NCI-H345 (cell line): ENCODE measurements around the gene RALGPS1.

Experiments
- DNase-seq: peaks from one replicate; lab custom pipeline; 2025; lab: John Stamatoyannopoulos, UW

RALGPS1 gene

DNA sequence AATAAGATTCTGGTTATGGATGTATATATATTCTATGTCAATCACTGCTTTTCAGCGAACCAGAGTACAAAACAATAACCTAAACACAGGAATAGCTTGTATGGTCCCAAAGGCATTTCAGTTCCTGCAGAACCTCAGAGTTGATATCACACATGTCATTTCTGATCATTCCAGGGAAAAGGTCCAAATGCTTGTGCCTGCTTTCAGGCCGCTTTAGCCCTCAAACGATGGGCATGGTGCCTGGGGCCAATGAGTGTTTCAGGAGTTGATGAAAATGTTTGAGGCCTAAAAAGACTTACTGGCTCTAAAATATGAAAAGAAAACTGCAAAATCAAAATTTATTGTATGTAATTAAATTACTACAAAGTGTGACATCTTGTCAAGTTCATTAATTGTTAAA, 185.1 kb downstream of the RALGPS1 start:
- DNase-seq, result no peak

DNA sequence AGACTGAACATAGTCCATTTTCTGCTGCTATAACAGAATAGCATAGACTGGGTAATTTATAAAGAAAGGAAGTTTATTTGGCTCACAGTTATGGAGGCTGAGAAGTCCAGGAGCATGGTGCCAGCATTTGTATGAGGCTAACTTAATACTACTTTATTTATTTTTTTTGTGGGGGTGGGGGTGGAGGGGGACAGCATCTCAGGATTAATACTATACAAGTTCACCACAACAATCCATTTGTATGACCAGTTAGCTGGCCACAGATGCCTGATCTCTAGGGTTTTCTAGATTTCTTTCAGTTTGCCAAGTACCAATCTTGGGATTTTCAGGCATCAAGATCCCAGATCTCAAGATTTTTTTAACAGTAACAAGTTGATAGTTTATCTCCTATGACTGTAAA, 187.6 kb downstream of the RALGPS1 start:
- no peak for DNase-seq

DNA sequence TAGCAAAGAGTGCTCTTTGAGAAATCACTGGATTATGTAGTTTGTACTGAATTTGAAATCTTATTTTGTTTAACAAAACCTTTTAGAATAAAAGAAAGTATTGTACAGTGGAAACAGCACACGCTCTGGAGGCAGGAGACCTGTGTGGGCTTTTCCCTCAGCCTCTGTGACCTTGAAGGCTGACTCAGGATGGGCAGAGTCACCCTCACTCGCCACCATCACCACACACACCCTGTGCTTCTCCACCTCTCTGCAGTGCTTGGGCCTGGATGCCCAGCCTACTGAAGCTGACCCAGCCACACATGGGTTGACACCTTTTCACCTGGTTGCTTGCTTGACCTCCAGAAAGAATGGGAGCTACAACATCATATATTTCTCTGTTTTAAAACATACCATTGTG, 188.2 kb downstream of the RALGPS1 start:
- no peak for DNase-seq

DNA sequence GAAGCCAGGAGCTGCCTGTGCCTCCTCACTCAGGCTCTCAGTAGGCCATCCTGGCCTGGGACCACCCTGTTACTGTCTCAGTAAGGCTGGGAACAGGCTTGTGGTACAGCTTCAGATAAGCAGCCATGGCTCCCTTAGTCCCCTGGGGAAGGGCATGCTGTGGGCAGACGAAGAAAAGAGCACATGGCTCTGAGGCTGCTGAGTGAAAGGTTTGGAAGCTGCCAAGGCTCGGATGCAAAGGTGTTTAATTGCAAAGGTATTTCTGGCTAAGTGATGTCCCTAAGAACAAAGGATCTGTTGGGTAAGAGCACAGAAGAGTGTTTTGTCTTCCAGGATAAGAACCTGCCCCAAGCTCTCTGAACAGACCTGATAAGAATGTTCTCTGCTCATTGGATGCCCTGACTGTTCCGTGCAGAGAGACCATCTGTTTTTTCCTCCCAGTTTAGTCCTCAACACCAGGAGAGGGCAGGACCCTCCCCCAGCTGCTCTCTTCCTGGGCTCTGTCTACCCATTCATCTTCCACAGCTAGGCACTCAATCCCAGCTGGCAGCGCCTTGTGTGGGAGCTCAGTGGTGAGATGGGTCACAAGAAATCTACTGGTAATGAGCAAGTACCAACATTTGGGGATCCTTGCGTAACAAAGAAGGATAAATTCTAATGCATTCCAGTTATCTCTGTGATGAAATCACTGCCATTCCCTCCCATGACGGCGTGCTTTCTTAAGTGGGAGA, 190.2 kb downstream of the RALGPS1 start:
- DNase-seq, result no peak

DNA sequence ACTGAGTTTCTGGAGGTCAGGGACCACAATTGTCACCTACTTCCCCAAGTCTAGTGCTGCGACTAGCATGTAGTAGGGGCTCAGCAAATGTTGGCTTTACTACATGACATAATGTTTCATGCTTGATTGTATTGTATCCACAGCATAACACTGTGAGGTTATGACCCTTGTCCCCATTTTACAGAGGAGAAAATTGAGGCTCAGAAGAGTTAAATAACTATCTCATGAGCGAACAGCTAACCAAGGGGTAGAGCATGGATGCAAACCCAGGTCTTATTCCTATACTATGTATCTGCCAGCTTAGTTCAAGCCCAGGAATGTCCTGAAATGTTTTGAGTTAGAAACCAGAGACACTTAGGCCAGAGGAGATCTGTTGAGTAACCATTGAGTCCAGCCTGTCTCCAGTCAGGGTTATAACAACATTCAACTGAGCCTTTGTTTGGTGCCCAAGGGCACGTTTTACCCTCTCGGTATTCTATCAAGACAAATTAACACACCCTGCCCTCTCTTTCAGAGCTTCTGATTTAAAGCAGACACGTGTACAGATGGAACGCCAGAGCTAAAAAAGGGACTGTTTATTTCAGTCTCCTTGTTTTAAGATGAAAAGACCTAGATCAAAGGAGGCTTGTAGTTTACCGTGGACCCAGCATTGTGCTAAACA, 191.4 kb downstream of the RALGPS1 start:
- no peak for DNase-seq

DNA sequence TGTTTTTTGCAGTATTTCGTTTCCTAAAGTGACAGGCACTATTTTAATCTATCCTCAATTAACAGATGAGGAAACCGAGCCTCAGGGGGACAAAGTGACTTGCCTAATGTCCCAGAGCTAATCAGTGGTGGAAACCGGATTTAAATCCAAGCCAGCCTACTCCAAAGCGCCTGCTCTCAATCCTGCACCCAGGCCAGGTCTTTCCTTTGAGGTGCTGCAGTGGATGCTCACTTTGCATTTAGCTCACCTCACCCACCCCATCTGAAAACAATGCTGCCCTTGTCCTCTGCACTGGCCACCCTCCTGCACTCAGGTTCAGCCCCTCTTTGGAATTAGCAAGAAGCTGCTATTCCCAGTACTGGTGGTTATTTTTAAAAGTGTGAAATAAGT, 191.9 kb downstream of the RALGPS1 start:
- DNase-seq, result no peak

DNA sequence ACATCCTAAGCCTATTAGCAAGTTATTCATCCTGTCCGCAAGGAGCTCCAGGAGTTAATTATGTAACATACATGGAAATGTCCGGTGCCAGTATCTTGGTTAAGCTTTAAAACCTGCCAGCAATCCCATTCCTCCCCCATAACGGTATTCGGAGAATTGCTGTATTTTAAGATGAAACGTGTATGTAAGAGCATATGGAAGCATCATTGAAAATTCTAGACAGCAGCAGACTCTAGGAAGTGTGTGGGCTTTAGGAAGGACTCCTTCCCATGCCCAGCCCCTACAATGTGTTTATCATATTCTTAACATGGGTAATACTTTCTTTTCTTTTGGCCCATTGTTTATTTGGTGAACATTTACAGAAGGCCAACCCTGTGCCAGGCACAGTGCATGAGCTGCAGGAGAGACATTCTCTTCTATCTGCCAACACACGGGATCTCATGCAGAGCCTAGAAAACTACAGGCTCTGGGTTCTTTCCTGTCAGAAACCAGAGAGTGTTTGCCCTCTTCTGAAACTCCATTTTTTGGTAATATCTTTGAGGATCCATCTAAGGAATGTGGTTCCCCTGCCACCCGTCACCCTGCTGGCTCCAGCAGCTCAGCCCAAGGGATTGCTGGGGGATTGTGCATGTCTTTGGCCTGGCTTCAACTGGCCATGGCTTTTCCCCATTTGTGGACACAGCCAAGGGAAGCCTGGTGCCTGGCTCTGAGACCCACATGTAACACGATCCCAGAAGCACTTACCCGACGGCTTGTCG, 192.8 kb downstream of the RALGPS1 start:
- DNase-seq, result no peak

DNA sequence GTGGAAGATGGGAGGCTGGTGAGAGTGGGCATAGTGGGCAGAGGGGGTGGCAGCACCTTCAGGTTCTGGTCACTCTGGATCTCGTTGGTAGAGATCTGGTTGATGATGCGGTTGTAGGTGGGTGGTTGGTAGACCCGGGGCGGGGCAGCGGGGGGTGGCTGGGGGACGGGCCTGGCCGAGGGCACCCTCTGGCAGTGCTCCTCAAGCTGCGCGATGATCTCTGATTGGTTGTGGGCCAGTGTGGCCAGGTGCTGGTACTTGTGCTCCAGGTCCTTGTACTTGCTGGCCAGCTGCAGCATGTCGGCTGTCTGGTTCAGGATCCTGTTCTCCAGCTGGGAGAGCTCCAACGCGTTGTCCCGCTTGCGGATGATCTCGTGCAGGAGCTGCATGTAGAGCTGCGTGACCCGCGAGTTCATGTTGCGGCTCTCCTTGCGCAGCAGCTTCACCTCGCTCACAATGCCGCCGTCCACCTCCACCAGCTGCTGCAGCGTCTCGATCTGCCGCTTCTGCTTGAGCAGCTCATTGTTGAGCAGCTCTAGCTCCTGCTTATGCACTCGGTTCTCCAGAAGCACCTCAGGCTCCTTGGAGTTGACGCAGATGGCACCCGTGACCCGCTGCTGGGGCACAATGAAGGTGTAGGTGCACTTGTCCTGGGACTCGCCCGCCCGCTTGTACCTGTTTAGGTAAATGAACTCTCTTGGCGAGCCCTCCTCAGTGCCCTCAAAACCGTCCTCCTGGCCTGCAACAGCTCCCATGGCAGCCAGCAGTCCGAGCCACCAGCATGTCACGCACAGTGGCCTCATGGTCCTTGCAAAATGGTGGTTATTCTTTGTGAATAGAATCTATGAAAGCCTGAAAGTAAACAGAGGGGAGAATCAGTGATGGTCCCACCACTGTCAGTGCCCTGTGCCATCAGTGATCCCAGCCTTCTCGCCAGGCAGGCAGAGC, 193.6 kb downstream of the RALGPS1 start:
- no peak for DNase-seq

DNA sequence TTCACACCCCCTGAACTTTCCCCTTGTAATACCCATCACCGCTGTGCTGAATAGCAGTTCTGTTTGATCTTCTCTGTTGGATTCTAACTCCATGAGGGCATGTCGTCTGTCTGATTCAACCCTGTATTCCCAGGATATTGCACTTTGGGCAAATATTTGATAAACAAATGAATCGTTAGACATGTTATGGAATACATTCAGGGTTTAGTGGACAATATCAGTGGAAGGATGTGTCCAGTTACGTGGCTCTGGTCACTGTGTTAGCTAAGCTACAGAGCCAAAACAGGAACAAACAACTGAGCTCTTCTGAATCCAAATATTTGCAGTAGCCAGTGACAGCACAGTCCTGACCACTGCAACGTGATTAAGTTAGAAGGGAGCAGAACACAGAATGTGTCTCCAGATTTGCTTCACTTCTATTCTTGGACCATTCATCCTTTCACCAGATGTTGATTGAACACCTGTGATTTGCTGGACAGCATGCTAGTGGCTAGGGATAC, 194.7 kb downstream of the RALGPS1 start:
- DNase-seq, result no peak

DNA sequence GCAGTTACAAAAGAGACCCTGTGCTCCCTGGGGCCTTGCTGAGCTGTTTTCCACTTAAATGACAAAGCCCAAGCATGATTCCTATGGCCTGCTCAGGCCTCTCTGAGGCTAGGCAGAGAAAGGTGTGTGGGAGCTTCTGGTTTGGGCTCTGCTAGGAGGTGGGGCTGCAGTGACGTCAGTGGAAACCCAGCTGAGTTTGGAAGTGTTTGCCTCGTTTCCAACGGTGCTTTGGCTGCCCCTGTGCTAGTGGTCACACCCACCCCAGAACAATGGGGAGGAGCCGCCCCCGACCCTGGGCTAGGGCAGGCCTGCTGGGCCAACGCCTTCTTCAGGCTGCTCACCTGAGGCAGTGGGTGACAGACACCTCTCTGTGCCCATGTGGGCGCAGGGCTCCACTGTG, 197.5 kb downstream of the RALGPS1 start:
- DNase-seq, result peak; percentile 75

DNA sequence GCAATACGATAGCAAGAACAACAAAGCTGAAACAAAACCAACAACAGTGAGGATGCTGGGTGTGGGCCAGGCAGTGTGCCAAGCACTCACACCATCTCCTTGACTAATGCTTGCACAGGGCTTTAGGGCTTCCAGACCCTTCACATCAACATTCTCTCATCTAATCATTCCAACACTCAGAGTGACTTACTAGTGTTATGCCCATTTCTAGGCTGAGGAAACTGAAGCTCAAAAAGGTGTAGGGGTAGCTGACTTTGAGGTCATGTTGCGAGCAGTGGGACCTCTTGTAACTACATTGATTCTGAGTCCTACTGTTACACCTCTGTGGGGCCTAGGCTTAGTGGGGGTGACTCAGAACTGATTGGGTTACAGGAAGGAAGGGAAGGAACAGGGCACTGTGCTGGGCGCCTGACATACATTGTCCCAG, 198.2 kb downstream of the RALGPS1 start:
- DNase-seq, result no peak

DNA sequence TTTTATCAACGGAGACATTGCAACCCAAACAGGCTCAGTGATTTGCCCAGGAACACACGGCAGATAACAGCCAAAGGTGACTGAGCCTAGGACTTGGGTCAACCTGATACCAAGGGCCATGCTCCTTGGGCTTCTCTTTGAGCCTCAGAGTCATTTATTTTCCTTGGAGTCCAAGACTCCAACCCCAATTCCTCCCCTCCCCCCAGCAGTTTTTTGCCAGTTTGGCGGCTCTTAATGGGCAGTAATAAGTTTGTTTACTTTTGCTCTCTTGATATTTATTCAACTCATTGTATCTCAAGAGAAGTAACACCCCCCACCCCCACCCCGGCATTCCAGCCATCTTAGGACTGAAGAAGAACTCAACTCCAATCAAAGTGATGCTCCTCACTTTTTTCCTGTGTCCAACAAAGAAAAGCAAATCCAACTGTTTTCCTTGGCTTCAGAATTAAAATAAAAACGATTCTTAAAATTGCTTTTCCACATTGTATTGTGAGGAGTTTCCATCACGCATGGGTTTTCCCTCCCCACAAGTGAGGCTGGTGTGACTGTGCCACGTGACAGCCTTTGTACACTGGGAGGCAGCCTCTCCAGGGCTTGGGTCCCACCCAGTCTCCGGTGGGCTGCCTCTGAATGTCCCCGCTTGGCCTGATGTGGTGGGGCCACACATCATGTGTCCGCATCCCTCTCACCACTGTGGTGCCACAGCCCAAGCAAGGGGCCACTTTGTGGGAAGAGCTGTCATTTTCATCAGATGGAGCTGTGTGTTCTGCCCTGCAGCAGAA, 198.8 kb downstream of the RALGPS1 start:
- no peak for DNase-seq

DNA sequence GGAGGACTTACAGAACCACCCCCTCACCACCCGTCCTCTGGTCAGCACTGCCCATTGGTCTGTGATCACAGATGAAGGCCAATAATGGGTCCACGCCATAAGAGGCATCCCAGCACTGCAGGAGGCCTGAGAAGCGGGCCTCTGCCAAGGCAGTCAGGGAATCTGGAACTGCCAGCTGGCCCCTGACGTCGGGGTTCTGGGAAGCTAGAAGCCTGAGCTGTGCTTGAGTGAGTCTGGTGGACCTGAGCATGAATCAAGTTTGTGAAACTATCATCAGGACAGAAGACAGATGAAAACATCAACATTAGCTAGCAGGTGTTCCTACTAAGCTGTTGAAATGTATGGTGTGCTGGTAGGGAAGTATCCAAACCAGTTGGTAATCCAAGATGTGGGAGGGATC, 200.0 kb downstream of the RALGPS1 start:
- DNase-seq, result no peak

DNA sequence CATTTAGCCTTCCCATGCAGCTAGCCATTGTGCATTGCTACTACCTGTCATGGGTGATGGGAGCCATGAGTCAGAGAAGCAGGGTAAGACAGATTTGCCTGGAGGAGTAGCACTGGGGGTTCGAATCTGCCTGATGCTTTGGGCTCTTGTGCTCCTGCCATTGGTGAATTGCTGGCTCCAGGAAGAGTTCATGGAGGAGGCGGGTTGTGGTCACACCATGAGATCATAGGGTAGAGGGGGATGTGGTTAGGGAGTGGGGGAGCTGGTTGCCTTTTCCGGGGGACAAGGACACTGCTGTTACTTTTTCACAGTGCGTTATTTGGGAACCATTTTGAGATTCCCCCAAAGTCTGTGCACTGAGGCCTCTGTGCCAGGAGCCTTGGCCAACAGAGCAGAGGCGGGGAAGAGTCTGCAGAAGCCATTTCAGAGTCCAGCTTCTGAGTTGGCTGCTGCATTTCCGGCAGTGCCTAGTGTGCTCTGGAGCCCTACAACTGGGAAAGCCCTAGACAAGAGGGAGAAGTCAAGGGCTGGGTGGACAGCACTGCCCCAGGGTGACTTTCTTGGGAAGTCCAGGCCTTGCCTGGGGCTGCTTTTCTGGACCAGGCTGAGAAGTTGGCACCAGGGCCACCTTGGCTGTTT, 201.6 kb downstream of the RALGPS1 start:
- no peak for DNase-seq

DNA sequence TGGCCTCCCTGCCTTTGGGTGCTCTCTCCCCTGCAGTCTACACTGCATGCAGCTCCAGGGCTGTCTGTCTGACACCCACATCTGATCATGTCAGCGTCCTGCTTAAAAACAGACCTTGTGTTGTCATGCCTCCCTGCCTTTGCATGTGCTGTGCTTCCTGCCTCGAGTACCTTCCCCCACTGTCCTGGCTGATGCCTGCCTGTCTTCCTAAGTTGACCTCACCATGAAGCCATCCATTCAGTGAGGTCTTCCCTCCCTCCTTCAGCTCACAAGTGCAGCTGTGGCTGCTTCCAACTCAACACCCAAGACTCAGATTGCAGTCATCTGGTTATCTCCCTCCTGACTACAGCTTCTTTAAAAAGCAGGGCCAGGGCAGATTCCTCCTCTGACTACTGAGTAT, 202.4 kb downstream of the RALGPS1 start:
- no peak for DNase-seq

DNA sequence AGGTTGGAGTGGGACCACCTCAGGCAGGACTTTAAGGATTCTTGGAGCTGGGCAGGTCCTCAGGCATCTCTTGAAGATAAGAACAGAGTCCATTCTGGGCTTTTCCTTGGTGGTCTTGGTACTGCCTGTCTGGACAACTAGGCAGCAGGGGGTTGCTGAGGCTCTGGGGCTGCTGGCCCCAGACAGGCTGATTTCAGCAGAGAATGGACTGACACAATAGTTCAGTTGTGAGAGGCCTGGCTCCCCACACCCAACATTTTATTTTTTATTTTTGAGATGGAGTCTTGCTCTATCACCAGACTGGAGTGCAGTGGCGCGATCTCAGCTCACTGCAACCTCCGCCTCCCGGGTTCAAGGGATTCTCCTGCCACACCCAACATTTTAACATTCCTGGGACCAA, 203.2 kb downstream of the RALGPS1 start:
- DNase-seq, result no peak

DNA sequence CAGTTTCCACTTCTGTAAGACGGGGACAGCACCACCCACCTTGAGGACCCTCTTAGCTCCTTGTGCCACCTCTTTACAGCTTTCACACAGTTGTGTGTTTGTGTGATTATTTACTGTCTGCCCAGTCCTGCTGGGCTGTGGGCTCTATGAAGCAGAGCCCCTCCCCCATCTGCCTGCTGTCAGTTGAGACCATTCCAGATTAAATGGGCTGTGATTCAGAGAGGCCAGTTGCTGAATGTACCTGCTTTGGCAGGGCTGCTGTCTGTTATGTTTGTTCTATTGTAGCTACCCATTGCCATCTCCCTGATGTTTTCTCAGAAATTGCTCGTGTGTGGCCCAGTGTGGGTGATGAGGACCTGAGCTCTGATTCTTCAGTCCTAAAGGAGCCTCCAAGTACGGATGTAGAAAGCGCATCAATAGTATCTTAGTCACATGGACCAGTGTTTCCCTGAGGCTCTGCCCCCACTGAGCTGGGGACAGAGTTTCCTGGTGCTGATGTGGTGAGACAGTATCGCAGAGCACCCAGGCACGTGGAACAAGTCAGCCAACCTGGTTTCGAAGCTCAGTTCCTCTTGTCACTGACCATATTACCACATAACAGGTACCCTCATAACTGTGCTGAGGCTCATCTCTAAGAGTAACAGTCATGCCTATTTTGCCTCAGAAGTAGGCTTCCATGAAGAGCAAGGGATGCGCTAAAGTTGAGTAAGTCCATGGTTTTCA, 204.2 kb downstream of the RALGPS1 start:
- no peak for DNase-seq

DNA sequence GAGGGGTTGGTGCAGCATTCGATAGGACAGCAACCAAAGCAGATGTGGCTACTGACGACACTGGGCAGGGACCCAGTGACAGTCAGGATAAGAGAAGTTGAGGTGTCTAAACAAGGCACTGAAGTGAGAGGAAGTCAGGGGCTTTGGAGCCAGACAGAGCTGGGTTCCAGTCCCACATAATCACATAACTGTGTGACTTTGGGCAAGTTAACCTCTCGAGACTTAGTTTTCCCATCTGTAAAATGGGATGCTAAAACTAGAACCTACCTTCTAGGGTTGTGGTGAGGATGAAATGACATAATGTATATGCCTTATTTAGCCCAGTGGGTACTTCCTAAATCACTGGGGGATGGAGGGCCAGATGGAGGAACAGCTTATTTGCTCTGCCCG, 204.7 kb downstream of the RALGPS1 start:
- DNase-seq, result no peak

DNA sequence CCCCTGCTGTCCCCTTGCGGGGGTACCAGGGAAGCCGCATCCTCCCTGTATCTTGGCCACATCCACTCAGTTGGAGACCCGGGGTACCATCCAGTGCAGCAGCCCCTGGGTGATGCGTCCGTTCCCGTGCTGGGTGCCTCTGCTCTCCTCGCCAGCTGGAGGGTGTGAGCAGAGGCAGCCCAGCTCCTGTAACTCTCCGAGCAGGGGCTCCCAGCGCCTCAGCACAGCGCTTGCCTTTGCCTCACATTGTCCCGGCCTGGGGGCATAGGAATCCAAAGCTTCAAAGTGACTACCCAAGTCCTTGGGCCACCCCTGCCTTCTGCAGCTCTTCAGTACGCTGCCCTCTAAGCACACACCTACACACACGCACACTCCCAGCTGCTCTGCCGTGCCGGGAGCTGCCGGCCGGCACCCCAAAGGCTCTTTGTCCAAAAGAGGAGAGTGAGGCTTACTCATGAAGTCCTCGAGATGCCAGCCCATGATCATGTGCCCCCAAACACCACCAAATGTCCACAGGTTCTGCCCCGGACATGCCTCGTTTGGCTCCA, 207.1 kb downstream of the RALGPS1 start:
- no peak for DNase-seq
